ENCODE measurements around the gene KIAA1217. TPM values are rescaled to one million over a fixed set of nuclear protein-coding genes. Genes with fewer than 3 reads are reported as not detected.

The KIAA1217 gene
- total RNA-seq, 2 donors from 2014 or later = 92.5 to 188 TPM

- Histone ChIP-seq H3K4me3 (no peak overlapping the region), H3K27me3 (replicated peaks; ENCODE audit: insufficient read depth) (no peaks in the 10 kb centered on the region), H3K4me1 (replicated peaks) (peaks cover 2% of the 10 kb centered on the region), H3K27ac (peak overlapping the region; percentile 87 to 88), H3K9me3 (no peaks in the 10 kb centered on the region), H3K36me3 (no peaks in the 10 kb centered on the region)
- intact Hi-C loops (cut with DNase I) = no loop called here
- WGBS = 72% methylated on average over 6 of the region's 6 CpGs
- DNase-seq (ENCODE audit: low spot score) = no peak
- TF ChIP-seq CTCF (IDR thresholded peaks at IDR 0.05) (peak in 1 of 4 experiments; percentile 17), POLR2AphosphoS5 (IDR thresholded peaks at IDR 0.05) (no peak)
These were observed 254.1 kb downstream of the KIAA1217 start for GRCh38 chr10:24462889-24463552.

GRCh38 chr10:24463611-24464426, 254.9 kb downstream of the KIAA1217 start:
- peak; percentile 61 for DNase-seq (ENCODE audit: low spot score)
- WGBS = 47% methylated on average over 9 of the region's 9 CpGs

DNA sequence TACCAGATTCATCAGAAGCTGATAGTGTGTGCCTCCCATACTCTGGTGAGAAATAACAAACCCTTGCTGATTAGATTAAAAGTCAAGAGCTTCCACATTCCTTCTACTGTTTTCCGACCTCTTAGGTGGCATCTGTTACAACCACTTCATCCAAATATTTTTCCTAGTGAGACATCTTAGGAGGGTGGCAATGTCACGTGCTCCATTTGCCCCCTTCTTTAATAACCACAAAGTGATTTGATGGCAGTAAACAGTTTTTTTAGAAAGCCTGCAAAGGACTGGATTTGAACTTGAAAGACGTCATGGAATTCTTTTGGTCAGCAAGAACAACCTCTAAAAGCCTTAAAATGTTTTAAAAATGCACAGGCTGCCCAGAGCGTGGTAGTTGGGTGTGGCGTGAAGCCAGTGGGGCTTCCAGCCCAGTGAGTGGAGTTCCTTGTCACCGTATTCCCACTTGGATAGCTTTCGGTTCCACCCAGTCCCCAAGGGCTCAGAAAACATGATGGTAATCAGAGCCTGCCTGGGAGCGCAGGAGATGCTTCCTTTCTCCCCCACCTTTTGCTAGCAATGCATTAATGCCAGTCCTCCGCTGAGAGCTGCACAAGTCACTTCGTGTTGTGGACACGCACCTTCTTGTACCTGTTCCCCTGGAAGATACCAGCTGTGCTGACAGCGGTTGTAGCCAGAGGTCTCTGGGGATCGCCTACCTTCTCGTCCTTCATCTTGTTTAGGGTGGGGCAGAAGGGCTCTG, 256.4 kb downstream of the KIAA1217 start:
- no peaks in the 10 kb centered on the region for H3K9me3 ChIP-seq
- 41% methylated on average over 14 of the region's 14 CpGs for WGBS
- no peaks in the 10 kb centered on the region for H3K27me3 ChIP-seq (replicated peaks; ENCODE audit: insufficient read depth)
- H3K27ac ChIP-seq = peak overlapping the region; percentile 87 to 88
- peak; percentile 70 for DNase-seq (ENCODE audit: low spot score)
- peaks cover 2% of the 10 kb centered on the region for H3K4me1 ChIP-seq (replicated peaks)
- H3K4me3 ChIP-seq = peak overlapping the region; percentile 11 to 17
- no peak for TF ChIP-seq CTCF (IDR thresholded peaks at IDR 0.05)
- TF ChIP-seq POLR2A (IDR thresholded peaks at IDR 0.05) = no peak
- peak; percentile 31 for TF ChIP-seq POLR2AphosphoS5 (IDR thresholded peaks at IDR 0.05)
- intact Hi-C loops (cut with DNase I) = no loop called here
- H3K36me3 ChIP-seq = no peaks in the 10 kb centered on the region

More at GRCh38 chr10:24463611-24464426, 254.9 kb downstream of the KIAA1217 start:
- no peaks in the 10 kb centered on the region for H3K9me3 ChIP-seq
- H3K36me3 ChIP-seq = no peaks in the 10 kb centered on the region
- H3K27me3 ChIP-seq (replicated peaks; ENCODE audit: insufficient read depth) = no peaks in the 10 kb centered on the region
- TF ChIP-seq POLR2A (IDR thresholded peaks at IDR 0.05) = no peak
- peak; percentile 60 for TF ChIP-seq POLR2AphosphoS5 (IDR thresholded peaks at IDR 0.05)
- peaks cover 2% of the 10 kb centered on the region for H3K4me1 ChIP-seq (replicated peaks)
- no peak overlapping the region for H3K4me3 ChIP-seq
- intact Hi-C loops (cut with DNase I) = no loop called here
- H3K27ac ChIP-seq = peak overlapping the region; percentile 87 to 88

DNA sequence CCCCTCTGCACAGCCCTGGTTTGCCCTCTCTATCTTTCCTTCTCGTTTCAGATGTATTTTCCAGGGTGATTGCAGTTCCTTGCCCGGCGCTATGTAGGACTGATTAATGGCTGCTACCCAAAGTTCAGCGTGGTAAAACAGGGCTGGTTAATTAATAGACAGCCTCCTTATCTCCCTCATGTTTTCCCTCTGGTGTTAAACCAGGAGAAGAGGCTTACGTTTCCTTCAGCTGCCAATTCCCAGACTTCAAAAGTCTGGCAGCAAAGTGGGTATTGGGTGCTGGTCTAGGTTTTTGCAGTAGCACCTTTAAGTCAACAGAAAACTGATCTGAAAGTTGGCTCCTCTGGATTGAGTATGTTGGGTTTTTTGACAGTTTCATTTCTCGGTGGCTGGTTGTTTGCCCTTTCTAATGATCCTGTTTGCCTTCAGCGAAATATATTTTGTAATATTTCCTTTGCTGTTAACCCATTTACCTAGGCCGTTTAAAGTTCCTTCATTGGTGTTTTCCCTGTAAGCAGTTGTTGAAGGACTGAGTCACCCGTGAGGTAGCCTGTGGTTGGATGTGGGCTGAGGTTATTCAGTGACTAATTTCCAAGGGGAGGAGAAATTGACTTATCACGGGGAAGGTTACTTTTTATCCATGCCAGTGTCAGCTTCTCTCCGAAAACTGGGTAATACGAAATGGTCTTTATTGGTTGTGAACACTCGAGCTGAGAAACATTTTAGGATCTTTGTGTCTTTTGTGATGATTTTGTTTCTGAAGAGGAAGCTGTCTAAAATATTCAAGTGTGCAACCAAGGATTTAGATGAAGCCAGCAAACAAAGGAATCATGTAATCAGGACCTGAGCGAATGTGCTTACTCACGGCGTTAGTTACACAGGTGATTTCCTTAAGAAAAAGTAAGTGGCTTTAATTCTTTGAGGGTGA, 257.2 kb downstream of the KIAA1217 start:
- intact Hi-C loops (cut with DNase I) = no loop called here
- peak; percentile 61 for TF ChIP-seq POLR2A (IDR thresholded peaks at IDR 0.05)
- peak in 1 of 4 experiments; percentile 4 for TF ChIP-seq CTCF (IDR thresholded peaks at IDR 0.05)
- peak; percentile 88 for TF ChIP-seq POLR2AphosphoS5 (IDR thresholded peaks at IDR 0.05)
- 41% methylated on average over 16 of the region's 16 CpGs for WGBS
- no peaks in the 10 kb centered on the region for H3K36me3 ChIP-seq
- H3K4me3 ChIP-seq = peak overlapping the region; percentile 11 to 17
- DNase-seq (ENCODE audit: low spot score) = peak; percentile 81
- peak overlapping the region; percentile 87 to 88 for H3K27ac ChIP-seq
- H3K27me3 ChIP-seq (replicated peaks; ENCODE audit: insufficient read depth) = no peaks in the 10 kb centered on the region
- H3K4me1 ChIP-seq (replicated peaks) = peaks cover 9% of the 10 kb centered on the region
- H3K9me3 ChIP-seq = no peaks in the 10 kb centered on the region

Data from prostate gland (tissue), 2 donors.